ENCODE data around the gene TLX1.

TLX1 gene

GRCh38 chr10:101133489-101134298 is 2.6 kb downstream of the TLX1 start (continued):
- peak; percentile 54; the same call in 1 of the 2 replicates for TF ChIP-seq ZBTB48 (tag by site-specific recombination; IDR thresholded peaks at IDR 0.05)
- no peak for TF ChIP-seq ZNF239 (tag by site-specific recombination; IDR thresholded peaks at IDR 0.05)
- 0 out of 2 replicates have a peak, but pooled peaks have one; percentile 9 for TF ChIP-seq ZNF629 (tag by site-specific recombination; IDR thresholded peaks at IDR 0.05)
- TF ChIP-seq SCRT1 (tag by site-specific recombination; IDR thresholded peaks at IDR 0.05; ENCODE audit: borderline replicate concordance): no peak
- TF ChIP-seq KLF16 (tag by site-specific recombination; IDR thresholded peaks at IDR 0.05): no peak
- 0 out of 2 replicates have a peak, but pooled peaks have one; percentile 1 for TF ChIP-seq ZBTB6 (tag by site-specific recombination; IDR thresholded peaks at IDR 0.05)
- TF ChIP-seq ZNF121 (tag by site-specific recombination; IDR thresholded peaks at IDR 0.05): 0 out of 2 replicates have a peak, but pooled peaks have one; percentile 30
- TF ChIP-seq ZNF23 (tag by site-specific recombination; IDR thresholded peaks at IDR 0.05; ENCODE audit: borderline replicate concordance): no peak

- Histone ChIP-seq H3K9me3 (ENCODE audit: control insufficient read depth, insufficient read depth, low read depth, low read length) (no peaks in the 10 kb centered on the region), H3K36me3 (ENCODE audit: control insufficient read depth in 2 of 2, insufficient read depth in 1 of 2, low read length in 2 of 2) (no peaks in the 10 kb centered on the region), H3K4me3 (ENCODE audit: low read depth, low read length) (no peak overlapping the region), H3K27ac (ENCODE audit: extremely low read depth, low read depth, low read length) (no peak overlapping the region), H3K4me1 (ENCODE audit: control insufficient read depth, insufficient read depth, low read length) (peaks cover 17% of the 10 kb centered on the region)
- TF ChIP-seq ZNF174 (tag by site-specific recombination; IDR thresholded peaks at IDR 0.05) (no peak), ZNF521 (tag by site-specific recombination; IDR thresholded peaks at IDR 0.05) (no peak), KLF17 (tag by site-specific recombination; IDR thresholded peaks at IDR 0.05) (no peak), ZNF214 (tag by site-specific recombination; IDR thresholded peaks at IDR 0.05; ENCODE audit: borderline replicate concordance) (no peak), ZNF350 (tag by site-specific recombination; IDR thresholded peaks at IDR 0.05) (no peak), ZNF600 (tag by site-specific recombination; IDR thresholded peaks at IDR 0.05) (no peak), ZXDB (tag by site-specific recombination; IDR thresholded peaks at IDR 0.05) (no peak), ZNF138 (tag by site-specific recombination; IDR thresholded peaks at IDR 0.05; ENCODE audit: borderline replicate concordance) (no peak), PRDM4 (tag by site-specific recombination; IDR thresholded peaks at IDR 0.05) (no peak), ZFP41 (tag by site-specific recombination; IDR thresholded peaks at IDR 0.05; ENCODE audit: borderline replicate concordance) (no peak), ZBTB49 (tag by site-specific recombination; IDR thresholded peaks at IDR 0.05; ENCODE audit: low read depth) (no peak)
- ChIA-PET POLR2A (no interaction called here), CTCF (interaction anchor here (0.7 to 19.6 kb wide), 3 partner anchors 39 to 436 kb away, joined by 3 to 506 read pairs (median 3); no protein-coding TSS in a partner anchor)
Observed at GRCh38 chr10:101134299-101135127, 3.4 kb downstream of the TLX1 start.
